Measurements from ENCODE around the gene MYH9.
"Not testable (repeated sequence)": the region's sequence is repeated elsewhere in the genome, so short reads cannot be mapped to it uniquely, and the experiment has no call there.

DNA sequence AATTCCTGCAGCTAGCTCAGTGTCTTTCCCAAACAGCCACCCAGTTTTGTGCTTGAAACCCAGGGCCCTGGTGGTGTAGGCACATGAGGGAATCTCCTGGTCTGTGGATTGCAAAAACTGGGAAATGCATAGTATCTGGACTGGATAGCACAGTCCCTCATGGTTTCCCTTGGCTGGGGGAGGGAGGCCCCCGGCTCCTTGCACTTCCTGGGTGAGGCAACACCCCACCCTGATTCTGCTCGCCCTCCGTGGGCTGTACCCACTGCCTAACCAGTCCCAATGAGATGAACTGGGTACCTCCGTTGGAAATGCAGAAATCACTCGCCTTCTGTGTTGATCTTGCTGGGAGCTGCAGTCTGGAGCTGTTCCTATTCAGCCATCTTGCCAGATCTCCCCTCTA is 115.8 kb downstream of the MYH9 start:
- TF ChIP-seq CTCF (IDR thresholded peaks at IDR 0.05); TCF7L2 (IDR thresholded peaks at IDR 0.05; ENCODE audit: low read depth, low read length): not testable (repeated sequence)

Data from Panc1 (cell line).